GM23248 (cell line): ENCODE results near the gene MAFF. TPM values are rescaled to one million over a fixed set of nuclear protein-coding genes. Genes with fewer than 3 reads are reported as not detected.

Experiments
- DNase-seq: peaks from one replicate; pipeline ENCODE4 v3.0.0-alpha.2; 2015
- H2AFZ ChIP-seq: fragments of 200-600 bp; sonication (generic); 2 replicates; pipeline ENCODE4 v1.6.1; 2016; ENCODE audit warnings: antibody characterized with exemption
- H3F3A ChIP-seq: fragments of 200-600 bp; sonication (generic); 2 replicates; pipeline ENCODE4 v1.6.1; 2016; ENCODE audit warnings: mild to moderate bottlenecking, antibody characterized with exemption, mixed run types; ENCODE audit not compliant: insufficient read depth
- H3K27ac ChIP-seq: fragments of 200-600 bp; sonication (generic); 2 replicates; pipeline ENCODE4 v1.5.1; 2016; ENCODE audit warnings: mild to moderate bottlenecking
- H3K27me3 ChIP-seq: fragments of 200-600 bp; sonication (generic); replicated peaks from 2 replicates; pipeline ENCODE4 v1.6.1; 2016; ENCODE audit warnings: mild to moderate bottlenecking; ENCODE audit not compliant: insufficient read depth
- H3K36me3 ChIP-seq: fragments of 200-600 bp; sonication (generic); 2 replicates; pipeline ENCODE4 v1.6.1; 2016; ENCODE audit warnings: low read depth, mild to moderate bottlenecking
- H3K4me1 ChIP-seq: fragments of 200-600 bp; sonication (generic); 2 replicates; pipeline ENCODE4 v1.6.1; 2016; ENCODE audit warnings: mild to moderate bottlenecking; ENCODE audit not compliant: insufficient read depth
- H3K4me2 ChIP-seq: fragments of 200-600 bp; sonication (generic); one replicate; pipeline ENCODE4 v1.6.1; 2016; ENCODE audit warnings: mild to moderate bottlenecking; ENCODE audit not compliant: unreplicated experiment
- H3K4me3 ChIP-seq: fragments of 200-600 bp; sonication (generic); 2 replicates; pipeline ENCODE4 v1.5.1; 2016; ENCODE audit warnings: mild to moderate bottlenecking
- H3K79me2 ChIP-seq: fragments of 200-600 bp; sonication (generic); 2 replicates; pipeline ENCODE4 v1.6.1; 2016; ENCODE audit warnings: mild to moderate bottlenecking; ENCODE audit not compliant: insufficient read depth
- H3K9ac ChIP-seq: fragments of 200-600 bp; sonication (generic); 2 replicates; pipeline ENCODE4 v1.6.1; 2016; ENCODE audit warnings: mild to moderate bottlenecking
- H3K9me2 ChIP-seq: fragments of 200-600 bp; sonication (generic); 2 replicates; pipeline ENCODE4 v1.6.1; 2016; ENCODE audit warnings: mixed run types, mild to moderate bottlenecking, moderate library complexity; ENCODE audit not compliant: insufficient read depth
- H3K9me3 ChIP-seq: fragments of 200-600 bp; sonication (generic); one replicate; pipeline ENCODE4 v1.6.1; 2017; ENCODE audit warnings: low read depth
- H4K20me1 ChIP-seq: fragments of 200-600 bp; sonication (generic); 2 replicates; pipeline ENCODE4 v1.6.0; 2016; ENCODE audit not compliant: insufficient read depth
- EZH2 ChIP-seq: fragments of 200-600 bp; sonication (generic); IDR thresholded peaks from 2 replicates; pipeline ENCODE4 v1.6.1; 2018; ENCODE audit warnings: antibody characterized with exemption, mild to moderate bottlenecking; ENCODE audit not compliant: insufficient read depth, poor library complexity, severe bottlenecking
- EZH2phosphoT487 ChIP-seq: fragments of 200-600 bp; sonication (generic); IDR thresholded peaks from 2 replicates; pipeline ENCODE4 v1.6.1; 2018; ENCODE audit warnings: antibody characterized with exemption, moderate library complexity, mild to moderate bottlenecking, low read depth; ENCODE audit not compliant: insufficient read depth
- WGBS, 2 experiments: methylation state at CpG; one replicate each; pipeline ENCODE4 v1.1.6; 2015 to 2017; ENCODE audit warnings: low lambda C conversion rate in 2 of 2, low coverage in 1 of 2; ENCODE audit errors: missing lambda C conversion rate in 2 of 2; 5-methylcytosine and 5-hydroxymethylcytosine counted together
- in situ Hi-C: fragments of 300-500 bp; cut with MboI; formaldehyde crosslinking; loops from 2 replicates; pipeline ENCODE4 v1.15.0; 2020
- polyA plus RNA-seq: library from polyadenylated mRNA; unstranded; fragments of >200 nt; fragmentation: Nextera tagmentation; extraction: Ambion mirVana; gene quantifications from 2 replicates; pipeline ENCODE4 v1.2.1, GENCODE V29; 2016
- total RNA-seq: library from RNA; depleted of rRNA; stranded (reverse); fragments of >200 nt; shearing (Covaris generic); gene quantifications from 2 replicates; pipeline ENCODE4 v1.2.3, GENCODE V29; 2014

The MAFF gene
- total and polyA plus RNA-seq, 2 experiments from 2014 or later, result 34.6 to 68.1 TPM

- TF ChIP-seq EZH2phosphoT487 (no peak), EZH2 (no peak)
- Histone ChIP-seq H3K9ac (peak overlapping the region; percentile 95), H3K4me3 (no peak overlapping the region), H3K4me1 (peaks cover 35% of the 10 kb centered on the region), H3K27ac (peak overlapping the region; percentile 100), H3K9me2 (no peaks in the 10 kb centered on the region), H3K9me3 (no peaks in the 10 kb centered on the region), H2AFZ (no peak overlapping the region), H4K20me1 (no peaks in the 10 kb centered on the region), H3F3A (peaks cover 38% of the 10 kb centered on the region), H3K4me2 (peak overlapping the region; percentile 6), H3K36me3 (peaks cover 12% of the 10 kb centered on the region; the same call in 1 of the 2 replicates), H3K27me3 (no peaks in the 10 kb centered on the region), H3K79me2 (peaks cover 47% of the 10 kb centered on the region)
- WGBS, 2 experiments, result 31 to 38% methylated on average over 6 of the region's 6 CpGs
- in situ Hi-C loops, result no loop called here
- peak; percentile 93 for DNase-seq
Measured at GRCh38 chr22:38240734-38241252, 39.0 kb downstream of the MAFF start.

GRCh38 chr22:38243007-38243765, 41.4 kb downstream of the MAFF start:
- H3K9me3 ChIP-seq, result no peaks in the 10 kb centered on the region
- H3K79me2 ChIP-seq, result peaks cover 49% of the 10 kb centered on the region
- WGBS, 2 experiments, result 71% methylated on average over 19 to 20 of the region's 20 CpGs
- no peak overlapping the region for H3K4me2 ChIP-seq
- H3K9ac ChIP-seq, result no peak overlapping the region
- peaks cover 11% of the 10 kb centered on the region; the same call in 1 of the 2 replicates for H3K36me3 ChIP-seq
- H3F3A ChIP-seq, result peaks cover 29% of the 10 kb centered on the region
- TF ChIP-seq EZH2, result no peak
- TF ChIP-seq EZH2phosphoT487, result no peak
- no peaks in the 10 kb centered on the region for H3K9me2 ChIP-seq
- no peaks in the 10 kb centered on the region for H3K27me3 ChIP-seq
- H3K27ac ChIP-seq, result no peak overlapping the region
- H2AFZ ChIP-seq, result no peak overlapping the region
- no peaks in the 10 kb centered on the region for H4K20me1 ChIP-seq
- no peak overlapping the region for H3K4me3 ChIP-seq
- peaks cover 30% of the 10 kb centered on the region for H3K4me1 ChIP-seq
- in situ Hi-C loops, result no loop called here
- no peak for DNase-seq

GRCh38 chr22:38244106-38244505, 42.3 kb downstream of the MAFF start:
- peaks cover 11% of the 10 kb centered on the region; the same call in 1 of the 2 replicates for H3K36me3 ChIP-seq
- H3K4me1 ChIP-seq, result peaks cover 23% of the 10 kb centered on the region
- no peak overlapping the region for H3K27ac ChIP-seq
- no peaks in the 10 kb centered on the region for H3K9me3 ChIP-seq
- TF ChIP-seq EZH2, result no peak
- TF ChIP-seq EZH2phosphoT487, result no peak
- WGBS, 2 experiments, result 79 to 82% methylated on average over 4 of the region's 4 CpGs
- H3K9me2 ChIP-seq, result no peaks in the 10 kb centered on the region
- H2AFZ ChIP-seq, result no peak overlapping the region
- H3F3A ChIP-seq, result peaks cover 22% of the 10 kb centered on the region
- no peak overlapping the region for H3K9ac ChIP-seq
- 0 out of 2 replicates have a peak, but pooled peaks cover 3% of the 10 kb centered on the region for H4K20me1 ChIP-seq
- no peak for DNase-seq
- H3K79me2 ChIP-seq, result peaks cover 58% of the 10 kb centered on the region
- no peaks in the 10 kb centered on the region for H3K27me3 ChIP-seq
- H3K4me2 ChIP-seq, result no peak overlapping the region
- no peak overlapping the region for H3K4me3 ChIP-seq
- in situ Hi-C loops, result no loop called here

GRCh38 chr22:38246046-38246658, 44.4 kb downstream of the MAFF start:
- WGBS, 2 experiments, result 82 to 84% methylated on average over 18 to 19 of the region's 19 CpGs
- peaks cover 78% of the 10 kb centered on the region for H3K79me2 ChIP-seq
- no peak overlapping the region for H3K4me3 ChIP-seq
- H3K27me3 ChIP-seq, result no peaks in the 10 kb centered on the region
- peaks cover 4% of the 10 kb centered on the region for H3K4me1 ChIP-seq
- peaks cover 11% of the 10 kb centered on the region; the same call in 1 of the 2 replicates for H3K36me3 ChIP-seq
- TF ChIP-seq EZH2phosphoT487, result no peak
- TF ChIP-seq EZH2, result no peak
- peaks cover 2% of the 10 kb centered on the region for H3F3A ChIP-seq
- H4K20me1 ChIP-seq, result 0 out of 2 replicates have a peak, but pooled peaks cover 3% of the 10 kb centered on the region
- no peak overlapping the region for H3K9ac ChIP-seq
- H3K9me3 ChIP-seq, result no peaks in the 10 kb centered on the region
- H3K9me2 ChIP-seq, result no peaks in the 10 kb centered on the region
- in situ Hi-C loops, result no loop called here
- no peak for DNase-seq
- H2AFZ ChIP-seq, result no peak overlapping the region
- H3K4me2 ChIP-seq, result no peak overlapping the region
- H3K27ac ChIP-seq, result no peak overlapping the region
